RCC 7860 (cell line): ENCODE measurements around the gene BMP7.

Experiments used
- DNase-seq: peaks from one replicate; pipeline ENCODE4 v3.0.0-alpha.2; 2015; ENCODE audit warnings: low spot score
- FAIRE-seq: peaks from 2 replicates; lab custom pipeline; 2012; peaks lifted over from hg19 to GRCh38; lab: Jason Lieb, UNC

The BMP7 gene

DNA sequence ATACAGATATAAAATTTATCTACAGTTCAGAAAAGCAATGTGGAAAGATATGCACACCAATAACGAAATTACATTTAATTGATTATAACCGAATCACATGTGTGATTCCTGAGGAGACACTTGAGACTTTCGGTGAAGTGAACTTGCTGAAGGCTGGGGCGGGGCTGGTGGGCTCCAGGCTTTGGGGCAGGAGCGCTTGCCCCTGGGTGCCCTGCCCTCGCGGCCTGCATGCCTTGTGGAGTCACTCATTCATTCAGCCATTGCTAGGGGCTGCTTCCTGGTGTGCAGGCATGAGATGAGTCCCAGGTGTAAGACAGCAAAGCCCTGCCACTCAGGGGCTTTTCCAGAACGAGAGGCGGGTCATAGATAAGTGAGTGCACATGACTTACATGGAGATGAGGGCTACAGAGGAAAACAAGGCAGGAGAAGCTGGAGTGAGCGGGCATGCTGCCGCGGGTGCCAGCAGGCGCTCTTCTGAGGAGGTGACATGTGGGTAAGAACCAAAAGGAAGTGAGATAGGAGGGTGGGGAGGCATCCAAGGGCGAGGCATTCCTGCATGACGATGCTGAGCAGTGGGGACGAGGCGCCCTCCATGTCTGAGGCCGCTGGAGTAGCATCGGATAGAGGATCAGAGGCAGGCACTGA is 88.7 kb downstream of the BMP7 start:
- FAIRE-seq (no peak), DNase-seq (no peak)

DNA sequence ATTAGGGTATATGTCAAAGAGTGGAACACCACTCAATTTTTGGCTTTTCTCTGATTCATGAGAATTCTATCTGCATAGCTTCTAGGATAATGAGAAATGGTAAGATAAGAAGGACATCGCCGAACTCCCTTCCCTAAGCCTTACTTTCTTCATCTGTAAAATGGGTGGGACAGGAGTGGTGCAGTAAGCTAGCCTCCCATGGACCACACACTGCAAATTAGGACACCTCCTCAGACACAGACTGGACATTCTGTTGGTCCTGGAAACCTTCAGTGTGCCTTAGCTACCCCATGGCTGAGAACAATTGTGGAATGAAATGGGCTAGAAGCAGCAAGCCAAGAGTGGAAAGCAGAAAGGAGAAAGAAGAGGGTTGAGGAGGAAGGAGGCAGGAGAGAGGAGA is 89.6 kb downstream of the BMP7 start:
- FAIRE-seq (no peak), DNase-seq (no peak)

DNA sequence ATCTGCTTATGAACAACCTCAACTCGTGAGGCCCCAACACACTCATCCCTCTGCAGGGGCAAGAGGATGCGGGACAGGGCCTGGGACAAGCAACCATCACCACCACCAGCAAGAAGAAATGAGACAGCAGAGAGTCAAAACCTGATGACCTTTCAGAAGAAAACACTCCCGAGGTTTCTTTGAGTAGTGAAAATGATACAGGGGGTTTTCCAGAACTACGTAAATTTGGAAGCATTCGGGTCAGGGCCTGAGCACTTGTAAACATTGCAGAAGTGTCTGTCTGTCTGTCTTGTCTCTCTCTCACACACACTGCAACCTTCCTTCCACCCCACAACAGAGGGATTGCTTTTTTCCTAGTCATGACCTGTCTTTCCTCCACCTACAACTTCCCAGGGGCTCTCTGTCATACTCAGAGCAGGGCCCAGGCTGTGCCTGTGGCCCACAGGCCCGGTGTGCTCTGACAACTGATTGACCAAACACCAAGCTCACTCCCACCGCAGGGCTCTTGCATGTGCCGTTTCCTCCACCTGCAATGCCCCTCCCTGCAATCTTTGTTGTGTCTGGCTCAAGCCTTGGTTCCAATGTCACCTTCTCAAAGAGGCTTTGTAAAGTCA is 90.9 kb downstream of the BMP7 start:
- DNase-seq: no peak
- no peak for FAIRE-seq

DNA sequence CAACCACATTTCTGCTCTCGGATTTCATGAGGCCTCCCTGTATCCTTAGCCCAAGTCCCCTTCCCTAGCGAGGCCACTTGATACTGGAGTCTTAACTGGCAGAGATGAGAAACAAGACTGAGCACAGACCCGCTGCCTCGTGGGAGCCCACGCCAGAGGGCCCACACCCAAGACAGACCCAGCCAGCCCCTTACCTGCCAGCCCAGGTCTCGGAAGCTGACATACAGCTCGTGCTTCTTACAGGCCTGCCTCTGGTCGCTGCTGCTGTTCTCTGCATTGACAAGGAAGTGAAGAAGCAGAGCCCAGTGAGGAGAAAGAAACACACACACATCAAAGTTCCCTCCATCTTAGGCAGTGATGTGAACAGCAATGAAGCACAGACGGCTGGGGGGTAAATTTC is 91.7 kb downstream of the BMP7 start:
- DNase-seq (no peak), FAIRE-seq (no peak)

DNA sequence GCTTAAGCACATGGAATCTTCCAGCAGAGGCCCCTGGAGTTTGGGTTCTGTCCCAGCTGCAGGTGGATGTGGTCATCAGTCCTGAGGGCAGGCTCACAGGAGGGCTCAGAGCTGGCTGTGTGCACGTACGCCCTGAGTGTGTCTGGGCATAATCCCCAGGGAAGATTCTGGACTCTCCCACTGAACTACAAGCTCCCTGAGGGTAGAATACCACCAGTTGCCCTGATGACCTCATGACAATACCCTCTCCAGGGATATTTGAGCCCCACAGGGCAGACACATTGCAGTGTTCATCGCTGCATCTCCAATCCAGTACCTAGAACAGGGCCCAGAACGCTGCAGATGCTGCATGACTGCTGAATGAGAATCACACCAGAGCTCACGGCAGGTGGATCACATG is 92.5 kb downstream of the BMP7 start:
- DNase-seq: no peak
- no peak for FAIRE-seq

DNA sequence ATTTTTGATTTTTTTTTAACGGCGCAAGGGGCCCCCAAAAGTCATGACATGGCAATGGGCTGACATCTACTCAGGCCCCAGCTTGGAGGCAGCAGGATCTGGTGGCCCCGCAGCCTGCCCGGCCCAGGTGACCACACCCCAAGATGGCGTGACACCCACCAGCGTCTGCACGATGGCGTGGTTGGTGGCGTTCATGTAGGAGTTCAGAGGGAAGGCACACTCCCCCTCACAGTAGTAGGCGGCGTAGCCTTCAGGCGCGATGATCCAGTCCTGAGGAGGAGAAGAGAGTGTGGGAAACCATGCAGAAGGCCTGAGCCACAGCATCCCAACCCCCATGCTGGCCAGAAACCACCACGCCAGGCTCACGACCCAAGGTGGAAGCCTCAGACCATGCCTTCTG is 93.4 kb downstream of the BMP7 start:
- FAIRE-seq: no peak
- no peak for DNase-seq

DNA sequence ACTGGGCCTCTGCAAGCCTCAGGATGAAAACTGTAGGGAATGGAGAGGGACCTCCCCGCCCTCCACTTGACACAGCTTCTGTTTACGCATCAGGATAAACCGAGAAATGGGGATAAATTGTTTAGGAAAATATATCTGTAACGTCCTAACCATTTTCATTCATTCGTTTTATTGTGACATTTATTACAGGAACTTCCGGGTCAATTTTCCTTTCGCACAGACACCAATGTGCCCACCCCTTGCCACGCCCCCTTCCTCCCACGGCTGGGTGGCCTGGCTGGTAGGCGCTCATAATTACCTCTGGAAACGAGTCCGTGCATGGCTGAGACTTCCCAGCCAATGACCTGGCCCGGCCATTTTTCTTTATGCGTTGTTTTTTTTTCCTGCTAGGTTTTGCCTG is 96.1 kb downstream of the BMP7 start:
- FAIRE-seq (no peak), DNase-seq (no peak)

DNA sequence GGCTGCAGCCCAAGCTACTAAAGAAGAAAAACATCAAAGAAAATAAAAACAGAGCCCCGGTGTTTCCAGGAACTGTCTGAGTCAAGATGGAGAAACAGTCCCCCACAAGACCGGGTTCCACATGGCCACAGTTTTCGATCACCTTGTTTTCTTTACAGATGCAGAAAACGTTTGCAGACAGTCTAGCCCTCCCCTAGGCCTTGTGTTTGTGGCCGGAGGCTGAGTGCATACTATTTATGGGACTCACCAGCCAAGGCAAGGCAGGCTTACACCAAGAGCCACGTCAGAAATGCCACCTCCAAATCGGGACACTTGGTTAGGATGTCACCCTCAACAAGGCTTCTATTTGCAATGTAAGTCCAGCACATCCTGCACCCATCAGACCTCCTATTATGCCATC is 97.3 kb downstream of the BMP7 start:
- no peak for DNase-seq
- FAIRE-seq: no peak

DNA sequence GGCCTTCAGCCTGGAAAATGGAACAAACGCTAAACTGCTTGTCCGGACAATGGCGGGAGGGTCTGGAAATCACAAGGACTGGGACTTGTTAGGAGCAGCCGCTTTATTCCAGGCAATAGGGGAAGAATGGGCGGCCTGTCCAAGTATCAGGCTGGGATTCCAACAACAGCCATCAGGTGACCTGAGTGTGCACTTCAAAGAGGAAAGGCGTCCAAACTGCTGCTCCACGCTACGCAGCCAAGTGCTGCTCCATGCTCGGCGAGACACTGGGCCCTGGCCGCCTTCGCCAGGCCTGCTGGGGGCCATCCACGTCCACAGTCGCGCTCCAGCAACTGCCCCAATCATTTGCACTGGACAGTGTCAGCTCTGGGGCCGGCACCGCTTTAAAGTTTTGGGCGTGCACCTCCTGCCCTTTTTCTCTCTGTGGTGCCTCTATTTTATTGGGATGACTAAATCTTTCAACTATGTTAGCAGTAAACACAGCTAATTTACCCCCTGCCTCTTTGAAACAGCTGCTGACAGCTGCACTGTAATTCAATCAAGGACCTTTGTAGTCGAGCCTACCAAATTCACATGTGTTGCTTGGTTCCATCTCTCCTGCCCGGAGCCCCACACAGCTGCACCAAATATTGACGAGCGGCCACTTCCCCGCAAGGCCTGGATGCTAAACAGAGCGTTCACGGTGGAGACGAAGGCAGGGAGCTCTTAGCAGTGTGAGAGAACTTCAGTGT is 98.3 kb downstream of the BMP7 start:
- DNase-seq: no peak

DNA sequence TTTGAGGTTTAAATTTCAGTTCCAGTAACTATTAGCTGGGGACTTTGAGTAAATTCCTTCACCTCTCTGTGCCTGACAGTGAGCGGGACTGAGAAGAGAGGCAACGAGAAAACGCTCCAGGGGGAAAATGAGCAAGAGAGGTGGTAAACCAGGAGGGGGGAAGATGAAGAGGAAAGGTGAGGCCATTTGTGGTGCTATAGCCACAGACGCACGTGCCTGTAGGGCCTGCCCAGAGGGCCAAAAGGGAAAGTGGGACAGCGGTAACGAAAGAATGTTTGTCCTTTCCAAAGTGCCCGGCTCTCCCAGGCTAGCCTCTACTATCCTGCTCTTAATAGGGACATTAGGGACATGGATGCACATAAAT is 99.2 kb downstream of the BMP7 start:
- FAIRE-seq (no peak), DNase-seq (no peak)

More for the DNA sequence above, 98.3 kb downstream of the BMP7 start:
- FAIRE-seq: no peak

DNA sequence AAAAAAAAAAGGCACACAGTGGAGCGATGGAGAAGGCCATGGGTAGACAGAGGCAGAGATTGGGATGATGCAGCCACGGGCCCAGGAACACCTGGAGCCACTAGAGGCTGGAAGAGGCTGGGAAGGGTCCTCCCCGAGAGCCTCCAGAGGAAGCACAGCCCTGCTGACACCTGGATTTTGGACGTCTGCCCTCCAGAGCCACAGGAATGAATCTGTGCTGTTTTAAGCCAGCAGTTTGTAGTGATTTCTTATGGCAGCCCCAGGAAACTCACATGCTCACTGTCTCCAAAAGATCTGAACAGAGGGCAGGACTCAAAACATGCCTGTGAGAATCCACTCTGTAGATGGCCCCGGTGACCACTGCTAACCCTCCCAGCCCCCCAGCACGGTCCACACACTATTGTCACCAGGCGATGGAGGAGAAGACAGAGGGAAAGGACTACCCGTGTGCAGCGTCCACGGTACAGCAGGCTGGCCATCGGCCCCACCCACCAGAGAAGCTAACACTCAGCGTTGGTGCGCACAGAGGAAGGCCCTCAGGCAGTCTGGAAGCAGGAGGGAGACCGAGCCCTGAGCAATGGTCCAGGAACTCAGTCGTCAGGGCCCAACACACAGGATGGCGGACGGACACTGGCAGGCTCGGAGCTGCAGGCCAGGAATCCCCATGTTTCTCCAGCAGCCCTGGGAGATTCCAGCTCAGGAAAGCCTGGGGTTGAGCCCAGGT is 99.7 kb downstream of the BMP7 start:
- FAIRE-seq: no peak
- DNase-seq: no peak

DNA sequence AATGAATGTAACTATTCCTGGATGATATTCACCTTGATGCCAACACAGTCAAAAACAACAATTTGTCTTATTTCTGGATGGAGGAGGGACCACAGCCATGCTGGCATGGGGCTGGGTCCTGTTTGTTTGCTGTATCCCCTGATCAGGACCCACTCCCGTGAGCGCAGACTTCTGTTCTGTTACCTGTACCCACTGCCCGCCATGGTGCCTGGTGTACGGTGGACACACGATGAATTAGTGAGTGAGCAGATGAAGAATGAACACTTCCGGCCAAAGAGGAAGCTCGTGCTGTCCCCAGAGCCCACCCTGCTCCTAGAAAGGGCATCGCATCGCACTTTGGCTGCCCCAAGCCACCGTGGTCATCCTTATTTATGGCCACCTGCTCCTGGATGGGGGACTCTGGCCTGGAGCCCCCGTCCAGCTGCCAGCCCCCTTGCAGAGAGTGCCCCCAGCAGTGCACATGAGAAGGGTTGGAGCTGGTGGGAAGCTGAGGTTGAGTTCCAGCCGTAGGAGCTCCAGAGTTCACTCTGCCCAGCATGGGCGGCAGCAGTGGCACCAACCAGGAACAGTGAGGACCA is 100.9 kb downstream of the BMP7 start:
- FAIRE-seq: no peak
- DNase-seq: no peak

DNA sequence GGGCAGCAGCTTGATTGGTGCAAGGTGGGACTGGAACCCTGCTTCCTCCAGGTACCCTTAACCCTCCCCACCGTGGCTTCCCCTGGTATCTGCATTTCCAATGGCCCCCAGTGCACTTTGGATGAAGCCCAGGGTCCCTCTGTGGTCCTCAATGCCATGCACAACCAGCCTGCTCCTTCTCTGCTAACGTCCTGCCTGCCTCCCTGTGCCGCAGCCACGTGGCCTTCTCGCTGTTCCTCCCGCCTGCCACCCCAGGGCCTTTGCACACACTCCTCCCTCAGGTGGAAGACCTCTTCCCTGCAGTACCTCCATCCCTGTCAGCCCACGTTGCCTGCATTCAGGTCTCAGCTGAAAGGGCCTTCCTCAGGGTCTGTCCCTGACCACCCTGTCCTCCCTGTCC is 101.6 kb downstream of the BMP7 start:
- FAIRE-seq: no peak
- no peak for DNase-seq

DNA sequence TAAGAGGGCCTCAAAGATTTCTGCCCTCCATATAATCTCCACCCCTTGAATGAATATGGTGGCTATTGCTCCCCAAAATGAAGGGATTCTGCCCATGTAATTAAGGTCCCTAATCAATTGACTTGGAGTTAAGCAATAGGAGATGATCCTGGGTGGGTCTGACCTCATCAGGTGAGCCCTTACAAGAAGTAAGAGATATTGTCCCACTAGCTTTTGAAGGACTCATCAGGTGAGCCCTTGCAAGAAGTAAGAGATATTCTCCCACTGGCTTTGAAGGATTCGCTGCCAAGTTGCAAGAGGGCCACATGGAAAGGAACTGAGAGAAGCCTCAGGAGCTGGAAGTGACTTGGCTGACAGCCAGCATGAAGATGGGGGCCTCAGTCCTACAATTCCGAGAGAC is 103.4 kb downstream of the BMP7 start:
- no peak for FAIRE-seq

DNA sequence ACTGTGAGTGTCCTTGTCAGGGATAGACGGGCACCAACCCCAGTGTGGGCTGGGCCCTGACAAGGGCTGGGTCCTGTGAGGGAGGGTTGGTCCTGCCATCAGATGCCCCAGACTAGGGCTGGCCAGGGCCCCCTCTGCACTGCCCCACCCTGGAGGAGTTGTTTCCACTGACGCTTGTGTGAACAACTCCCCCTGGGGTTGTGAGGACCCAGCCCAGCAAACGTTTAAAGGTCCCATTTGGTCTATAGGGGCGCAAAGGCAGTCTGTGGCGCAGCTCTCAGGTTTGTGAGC is 104.1 kb downstream of the BMP7 start:
- no peak for DNase-seq
- no peak for FAIRE-seq

More for the DNA sequence above, 103.4 kb downstream of the BMP7 start:
- no peak for DNase-seq

DNA sequence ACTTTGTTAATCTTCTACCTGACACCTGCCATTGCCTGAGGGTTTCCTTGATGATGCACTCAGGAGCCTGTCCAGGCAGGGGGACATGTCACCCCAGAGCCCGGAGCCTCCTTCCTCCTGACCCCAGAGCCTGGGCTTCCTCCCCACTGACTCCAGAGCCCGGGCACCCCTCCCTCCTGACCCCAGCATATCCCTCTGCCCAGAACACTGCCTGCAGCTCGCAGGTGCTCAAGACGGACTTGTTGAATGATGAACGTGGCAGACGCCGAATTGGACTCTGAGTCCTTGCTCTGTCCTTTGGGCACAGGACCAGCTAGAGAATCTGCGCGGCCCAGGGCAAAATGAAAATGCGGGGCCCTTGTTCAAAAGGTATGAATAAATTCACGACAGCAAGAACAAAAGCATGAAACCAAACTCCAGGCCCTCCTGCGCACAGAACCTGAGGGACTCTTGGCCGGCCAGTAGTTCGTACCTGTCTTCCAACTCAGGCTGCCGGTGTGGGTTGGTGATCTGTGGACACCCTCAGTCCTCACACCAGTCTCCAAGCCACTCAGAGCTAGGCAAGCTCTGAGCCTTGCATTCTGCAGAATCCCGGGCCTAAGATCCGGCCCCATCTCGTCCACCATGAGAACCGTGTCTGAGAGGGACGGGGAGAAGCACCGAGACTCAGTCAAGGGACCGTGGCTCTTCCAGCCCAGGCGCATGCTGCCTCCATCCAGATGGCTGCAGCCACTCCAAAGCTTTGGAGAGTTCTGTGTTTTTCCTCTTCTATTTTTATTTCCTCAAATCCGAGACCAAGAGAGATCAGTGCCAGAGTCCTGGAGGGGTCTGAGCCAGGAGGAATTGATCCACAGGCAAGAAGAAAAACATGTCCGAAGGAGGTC is 104.7 kb downstream of the BMP7 start:
- FAIRE-seq (no peak), DNase-seq (no peak)

DNA sequence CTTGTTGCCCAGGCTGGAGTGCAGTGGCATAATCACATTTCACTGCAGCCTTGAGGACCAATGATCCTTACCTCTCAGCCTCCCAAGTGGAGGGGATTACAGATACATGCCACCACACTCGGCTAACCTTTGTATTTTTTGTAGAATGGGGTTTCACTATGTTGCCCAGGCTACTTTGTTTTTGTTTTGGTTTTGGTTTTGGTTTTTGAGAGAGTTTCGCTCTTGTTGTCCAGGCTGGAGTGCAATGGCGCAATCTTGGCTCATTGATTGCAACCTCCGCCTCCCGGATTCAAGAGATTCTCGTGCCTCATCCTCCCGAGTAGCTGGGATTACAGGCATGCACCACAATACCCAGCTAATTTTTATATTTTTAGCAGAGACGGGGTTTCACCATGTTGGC is 105.5 kb downstream of the BMP7 start:
- DNase-seq (no peak), FAIRE-seq (no peak)

DNA sequence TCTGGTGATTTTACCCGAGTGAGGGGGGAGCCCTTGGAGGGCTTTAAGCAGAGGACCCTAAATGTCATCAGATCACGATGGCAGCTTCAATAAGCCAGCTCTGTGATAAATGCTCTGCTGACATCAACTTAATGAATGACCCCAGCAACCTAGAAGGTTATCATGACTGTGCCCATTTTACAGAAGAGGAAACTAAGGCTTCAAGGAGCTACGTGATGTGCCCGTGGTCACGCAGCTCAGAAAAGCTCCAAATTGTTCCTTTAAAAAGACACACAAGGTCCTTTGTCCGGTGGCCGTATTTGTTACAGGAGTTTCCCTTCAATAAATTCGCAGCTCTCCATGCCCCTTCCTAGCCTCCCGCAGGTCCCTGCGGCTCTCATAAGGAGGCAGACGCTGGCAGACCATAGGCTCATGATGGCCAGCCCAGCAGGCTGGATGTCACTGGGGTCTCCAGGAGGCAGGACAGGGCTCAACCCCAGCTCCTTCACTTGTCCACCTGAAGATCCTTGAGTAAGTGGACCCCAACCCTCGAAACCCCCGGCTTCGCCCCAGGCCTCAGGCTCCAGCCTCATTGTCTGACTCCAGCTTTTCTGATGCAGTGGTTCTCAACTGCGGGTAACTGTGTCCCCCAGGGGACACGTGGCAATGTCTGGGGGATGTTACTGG is 106.4 kb downstream of the BMP7 start:
- DNase-seq (no peak), FAIRE-seq (no peak)

DNA sequence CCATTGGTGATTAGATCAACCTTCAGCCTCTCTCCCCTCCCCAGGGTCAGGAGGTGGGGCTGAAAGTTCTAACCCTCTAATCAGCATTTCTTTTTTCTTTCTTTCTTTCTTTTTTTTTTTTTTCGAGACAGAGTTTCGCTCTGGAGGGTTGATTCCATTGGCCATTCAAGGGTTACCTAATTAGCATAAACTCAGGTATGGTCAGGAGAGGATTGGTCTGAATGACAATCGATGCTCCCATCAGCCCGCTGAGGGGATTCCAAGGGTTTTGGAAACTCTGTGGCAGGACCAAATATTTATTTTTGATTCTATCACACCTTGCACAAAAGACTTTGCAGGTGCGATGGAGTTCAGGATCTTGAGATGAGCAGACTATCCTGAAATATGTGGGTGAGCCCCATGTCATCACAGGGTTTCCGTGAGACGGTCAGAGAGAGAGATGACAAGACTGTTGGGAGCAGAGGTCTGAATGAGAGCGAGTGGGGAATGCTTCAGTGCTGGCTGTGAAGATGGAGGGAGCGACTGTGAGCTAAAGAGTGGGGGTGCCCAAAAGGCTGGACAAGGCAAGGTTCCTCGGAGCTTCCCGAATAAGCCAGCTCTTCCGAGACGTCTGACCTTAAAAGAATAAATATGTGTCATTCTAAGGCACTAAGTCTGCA is 107.1 kb downstream of the BMP7 start:
- DNase-seq (no peak), FAIRE-seq (no peak)

DNA sequence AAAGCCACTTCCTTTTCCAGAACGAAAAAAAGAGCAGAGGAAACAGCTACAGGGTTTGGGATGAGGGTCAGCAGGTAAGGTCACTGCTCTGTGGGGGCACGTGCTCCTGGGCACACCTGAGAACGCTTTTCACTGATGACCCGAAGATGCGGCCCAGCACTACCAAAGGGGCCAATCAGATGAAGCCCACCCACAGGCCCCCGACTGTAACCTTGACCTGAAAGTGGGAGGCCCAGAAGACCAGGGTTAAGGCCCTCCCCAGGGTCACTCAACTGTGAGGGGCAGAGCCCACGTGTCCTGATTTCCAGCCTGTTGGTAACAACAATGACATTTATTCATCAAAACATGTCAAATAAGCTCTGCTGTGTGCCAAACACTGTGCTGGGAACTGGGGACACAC is 108.0 kb downstream of the BMP7 start:
- FAIRE-seq: no peak
- DNase-seq: no peak
